Activated CD4-positive, alpha-beta T cell treated with anti-CD3 and anti-CD28 coated beads for 1 hour (primary cell): ENCODE results near the gene HSD17B12.
"Not testable (repeated sequence)": the region's sequence is repeated elsewhere in the genome, so short reads cannot be mapped to it uniquely, and the experiment has no call there.

Experiments used
- DNase-seq: peaks from one replicate; pipeline ENCODE4 v3.0.0-alpha.2; 2020

HSD17B12 gene

DNA sequence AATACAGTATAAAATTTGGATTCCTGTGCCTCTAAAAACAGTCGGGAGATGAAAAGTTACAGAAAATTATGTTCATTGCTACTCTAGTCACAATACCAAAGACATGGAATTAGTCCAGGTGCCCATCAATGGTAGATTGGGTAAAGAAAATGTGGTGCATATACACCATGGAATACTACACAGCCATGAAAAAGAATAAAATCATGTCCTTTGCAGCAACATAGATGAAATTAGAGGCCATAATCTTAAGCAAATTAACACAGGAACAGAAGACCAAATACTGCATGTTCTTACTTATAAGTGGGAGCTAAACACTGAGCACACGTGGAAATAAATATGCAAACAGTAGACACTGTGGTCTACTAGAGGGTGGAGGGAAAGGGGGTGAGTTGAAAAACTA is 67.6 kb downstream of the HSD17B12 start:
- DNase-seq: no peak

DNA sequence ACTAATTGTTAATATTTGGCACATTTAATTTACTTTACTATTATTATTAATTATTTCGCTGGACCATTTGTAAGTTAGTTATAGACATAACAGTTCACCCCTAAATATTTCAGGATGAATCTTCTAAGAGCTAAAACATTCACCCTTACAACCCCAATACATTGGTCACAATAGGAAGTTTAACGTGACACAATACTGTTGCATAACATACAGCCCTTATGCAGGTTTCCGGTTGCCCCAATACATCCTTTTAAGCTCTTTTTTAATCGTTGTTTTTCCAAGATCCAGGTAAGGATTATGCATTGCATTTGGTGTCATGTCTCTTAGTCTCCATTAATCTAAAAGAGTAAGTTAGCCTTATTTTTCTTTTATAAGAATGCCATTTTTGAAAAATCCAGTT is 71.2 kb downstream of the HSD17B12 start:
- DNase-seq: no peak

DNA sequence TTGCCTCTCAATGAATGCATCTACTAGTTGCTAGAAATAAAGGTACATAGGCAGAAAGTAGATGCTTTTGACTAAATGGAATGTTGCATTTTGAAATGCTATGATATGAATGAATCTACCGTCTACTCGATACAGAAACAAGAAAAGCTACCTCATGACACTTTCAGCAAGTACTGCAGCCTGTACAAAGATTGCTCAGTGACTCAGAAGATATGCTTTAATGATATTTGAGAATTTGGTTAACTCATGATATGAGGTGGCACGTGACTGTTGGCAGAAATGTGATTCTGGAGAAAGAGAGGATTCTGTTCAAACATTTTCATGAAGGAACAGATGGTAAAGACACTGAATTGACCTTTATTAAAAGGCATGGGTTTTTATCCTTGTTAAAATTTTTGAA is 76.0 kb downstream of the HSD17B12 start:
- DNase-seq: no peak

DNA sequence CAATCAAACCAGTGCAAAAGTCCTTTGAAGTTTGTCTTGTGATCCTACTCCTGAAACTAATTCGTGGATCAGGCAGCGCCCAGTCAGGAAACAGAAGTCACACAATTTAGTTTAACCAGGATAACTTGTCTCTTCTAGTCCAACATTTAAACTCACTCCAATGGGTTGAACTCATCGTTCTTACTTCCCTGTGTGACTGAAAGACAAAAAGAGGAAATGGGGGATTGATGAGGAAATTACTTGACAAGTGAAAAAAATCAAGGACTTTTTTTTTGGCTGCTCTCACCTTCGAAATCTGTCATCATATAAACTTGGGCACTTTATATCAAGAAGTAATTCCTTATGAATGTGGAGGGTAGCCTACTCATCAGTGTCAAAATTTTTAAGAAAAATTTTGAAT is 78.4 kb downstream of the HSD17B12 start:
- DNase-seq: no peak

DNA sequence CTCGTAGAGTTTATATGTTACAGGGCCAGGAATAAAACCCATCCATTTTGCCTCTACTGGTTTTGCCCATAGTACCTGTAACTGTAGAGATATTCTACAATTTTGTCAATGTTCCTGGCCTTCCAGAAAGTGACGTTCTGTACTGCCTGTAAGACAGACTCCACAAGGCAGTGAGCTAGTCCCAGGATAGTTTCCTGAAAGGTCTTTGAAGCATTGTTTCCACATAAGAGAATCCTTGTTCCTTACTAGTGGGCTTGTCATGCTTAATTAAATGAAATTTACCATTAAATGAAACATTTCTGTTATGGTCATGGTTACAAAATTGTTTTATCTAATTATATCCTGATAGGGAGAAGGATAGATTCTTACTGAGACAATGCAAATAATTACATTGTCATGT is 80.4 kb downstream of the HSD17B12 start:
- DNase-seq: no peak

DNA sequence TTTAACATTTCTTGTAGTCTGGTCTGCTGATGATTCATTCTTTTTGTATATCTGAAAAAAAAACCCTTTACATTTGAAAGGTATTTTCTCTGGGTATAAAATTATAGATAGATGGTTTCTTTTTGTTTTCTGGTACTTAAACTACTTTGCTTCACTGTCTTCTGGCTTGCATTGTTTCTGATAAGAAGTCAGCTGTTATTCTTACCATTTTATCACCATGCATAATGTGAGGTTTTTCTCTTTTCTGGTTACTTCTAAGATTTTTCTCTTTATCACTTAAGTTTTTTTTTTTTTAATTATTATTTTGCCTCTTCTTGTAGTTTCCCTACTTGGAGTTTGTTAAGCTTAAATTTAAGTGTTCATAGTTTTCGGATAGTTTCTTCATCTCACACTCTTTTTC is 84.7 kb downstream of the HSD17B12 start:
- DNase-seq: no peak

DNA sequence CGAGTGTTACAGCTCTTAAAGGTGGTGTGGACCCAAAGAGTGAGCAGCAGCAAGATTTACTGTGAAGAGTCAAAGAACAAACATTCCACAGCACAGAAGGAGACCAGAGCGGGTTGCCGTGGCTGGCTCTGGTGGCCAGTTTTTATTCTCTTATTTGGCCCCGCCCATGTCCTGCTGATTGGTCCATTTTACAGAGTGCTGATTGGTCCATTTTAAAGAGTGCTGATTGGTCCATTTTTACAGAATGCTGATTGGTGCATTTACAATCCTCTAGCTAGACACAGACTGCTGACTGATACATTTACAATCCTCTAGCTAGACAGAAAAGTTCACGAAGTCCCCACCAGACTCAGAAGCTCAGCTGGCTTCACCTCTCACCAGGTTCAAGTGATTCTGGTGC is 88.1 kb downstream of the HSD17B12 start:
- DNase-seq: not testable (repeated sequence)

DNA sequence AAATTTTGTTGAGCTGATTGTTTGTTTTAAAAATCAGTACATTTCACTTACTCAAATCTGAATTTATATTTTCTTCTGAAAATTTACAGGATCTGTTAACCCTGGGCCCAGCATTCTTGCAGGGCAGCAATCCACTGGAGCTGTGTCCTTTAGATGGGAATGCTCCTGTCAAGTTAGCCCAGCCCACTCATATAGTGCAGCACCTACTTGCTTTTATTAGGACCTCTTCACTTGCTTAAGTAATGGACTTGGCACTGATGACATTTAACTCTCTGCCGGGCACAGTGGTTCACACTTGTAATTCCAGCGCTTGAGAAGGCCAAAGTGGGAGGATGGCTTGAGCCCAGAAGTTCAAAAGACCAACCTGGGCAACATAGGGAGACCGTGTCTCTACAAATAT is 89.6 kb downstream of the HSD17B12 start:
- DNase-seq: no peak

DNA sequence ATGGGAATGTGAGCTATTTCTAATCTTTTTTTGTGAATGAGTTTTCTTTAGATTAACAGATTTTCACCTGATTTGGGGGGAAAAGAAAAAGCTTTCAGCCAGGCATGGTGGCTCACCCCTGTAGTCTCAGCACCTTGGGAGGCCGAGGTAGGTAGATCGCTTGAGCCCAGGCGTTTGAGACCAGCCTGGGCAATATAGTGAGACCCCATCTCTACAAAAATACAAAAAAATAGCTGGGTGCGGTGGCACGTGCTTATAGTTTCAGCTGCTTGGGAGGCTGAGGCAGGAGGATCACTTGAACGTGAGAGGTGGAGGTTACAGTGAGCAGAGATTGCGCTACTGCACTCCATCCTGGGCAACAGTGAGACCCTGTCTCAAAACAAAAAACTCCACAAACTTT is 92.2 kb downstream of the HSD17B12 start:
- no peak for DNase-seq

DNA sequence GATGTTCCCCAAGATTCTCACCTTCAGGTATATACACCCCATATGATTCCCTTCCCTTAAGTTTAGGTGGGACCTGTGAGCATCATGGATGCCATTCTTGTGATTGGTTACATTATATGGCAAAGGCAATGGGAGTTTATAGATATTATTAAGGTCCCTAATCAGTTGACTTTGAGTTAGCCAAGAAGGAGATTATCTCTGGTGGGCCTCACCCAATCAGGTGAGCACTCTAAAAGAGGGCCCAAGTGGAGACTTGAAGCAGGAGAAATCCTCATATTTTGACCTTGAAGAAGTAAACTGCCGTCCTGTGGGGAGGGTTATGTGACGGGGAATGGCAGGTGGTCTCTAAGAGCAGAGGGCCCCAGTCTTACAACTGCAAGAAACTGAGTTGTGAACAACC is 94.2 kb downstream of the HSD17B12 start:
- DNase-seq: no peak

DNA sequence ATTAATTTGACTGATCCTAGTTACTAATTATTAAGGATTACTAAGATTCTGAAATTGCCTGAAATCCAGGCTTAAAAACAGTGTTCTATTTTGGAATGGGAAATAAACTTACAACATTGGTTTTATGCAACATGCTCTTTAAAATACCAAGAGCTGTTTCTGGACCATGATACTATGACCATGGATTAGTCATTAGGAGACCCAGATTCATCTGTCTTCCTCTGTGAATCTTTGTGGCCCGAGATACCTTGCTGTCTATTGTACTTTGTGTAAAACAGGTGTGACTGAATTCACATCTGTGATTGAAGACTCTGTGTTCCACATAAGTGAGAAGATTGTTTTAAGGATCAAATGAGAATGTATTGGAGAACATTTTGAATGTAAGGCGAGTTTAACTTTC is 98.8 kb downstream of the HSD17B12 start:
- no peak for DNase-seq

DNA sequence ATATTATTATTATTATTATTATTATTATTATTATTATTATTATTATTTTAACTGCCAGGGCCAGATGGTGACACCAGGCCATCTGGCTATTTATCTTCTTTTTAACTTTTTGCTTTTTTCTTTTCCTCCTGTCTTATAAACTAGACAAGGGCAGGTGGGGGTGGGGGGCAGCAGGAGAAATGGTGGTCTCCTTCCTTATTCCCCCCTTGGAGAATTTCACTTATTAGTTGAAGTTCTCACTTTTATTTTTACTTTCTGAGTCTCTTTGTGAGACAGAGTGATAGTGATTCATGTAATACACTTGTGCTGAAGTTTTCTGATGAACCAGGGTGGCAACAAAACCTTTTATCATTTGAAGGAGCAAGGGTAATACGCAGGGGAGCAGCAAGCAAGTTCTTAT is 103.8 kb downstream of the HSD17B12 start:
- DNase-seq: no peak

DNA sequence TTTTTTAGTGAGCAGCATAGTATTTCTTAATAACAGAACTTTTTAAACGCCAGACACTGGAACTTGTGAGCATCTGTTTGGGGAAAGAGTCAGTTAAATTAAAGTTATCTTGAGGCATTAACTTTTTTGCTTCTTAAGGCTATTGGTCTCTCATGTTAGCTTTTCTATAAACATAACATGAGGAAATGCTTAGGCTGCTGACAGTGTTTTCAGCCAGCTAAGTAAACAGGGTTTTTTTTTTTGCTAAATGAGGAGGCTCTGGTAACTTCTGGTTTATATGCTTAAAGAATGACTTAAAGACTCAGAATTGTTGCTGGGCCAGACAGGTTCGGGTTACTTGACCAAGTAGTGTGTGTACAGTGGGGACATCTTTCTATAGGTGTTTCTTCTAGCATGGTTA is 104.3 kb downstream of the HSD17B12 start:
- no peak for DNase-seq

DNA sequence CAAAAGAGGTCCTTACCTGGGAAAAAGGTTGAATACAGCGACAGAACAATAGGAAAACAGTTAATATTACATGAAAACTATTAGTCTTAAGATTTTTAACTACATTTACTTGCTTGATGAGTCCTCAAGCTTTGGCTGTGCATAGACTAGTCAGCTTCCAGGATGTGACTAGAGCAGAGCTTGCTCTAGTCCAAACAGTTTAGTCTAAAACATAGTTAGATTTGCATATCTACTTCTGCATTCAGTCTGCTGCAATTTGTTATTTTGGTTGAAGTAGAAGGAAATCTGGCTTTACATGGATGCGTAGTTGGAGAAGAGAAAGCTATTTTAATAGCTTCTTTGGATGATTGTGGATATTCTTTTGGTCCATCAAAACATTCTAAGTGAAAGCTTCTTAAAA is 104.8 kb downstream of the HSD17B12 start:
- no peak for DNase-seq

DNA sequence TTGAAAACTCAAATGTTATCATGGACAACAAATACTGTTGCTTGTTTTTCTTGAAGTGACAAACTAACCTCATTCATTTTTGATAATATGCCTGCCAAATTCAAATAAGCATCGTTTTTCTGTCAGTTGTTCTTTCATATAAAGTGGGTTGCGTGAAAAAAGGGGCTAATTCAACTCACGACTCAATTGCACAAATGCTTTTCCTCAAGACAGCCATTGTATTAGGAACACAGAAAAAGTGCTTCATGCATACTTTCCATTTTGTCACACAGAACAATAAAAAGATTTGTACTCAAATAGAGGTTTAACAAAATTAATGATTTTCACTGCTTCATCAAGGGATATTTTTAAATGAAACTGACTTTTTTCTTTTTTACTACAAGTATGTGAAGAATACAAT is 105.5 kb downstream of the HSD17B12 start:
- no peak for DNase-seq

DNA sequence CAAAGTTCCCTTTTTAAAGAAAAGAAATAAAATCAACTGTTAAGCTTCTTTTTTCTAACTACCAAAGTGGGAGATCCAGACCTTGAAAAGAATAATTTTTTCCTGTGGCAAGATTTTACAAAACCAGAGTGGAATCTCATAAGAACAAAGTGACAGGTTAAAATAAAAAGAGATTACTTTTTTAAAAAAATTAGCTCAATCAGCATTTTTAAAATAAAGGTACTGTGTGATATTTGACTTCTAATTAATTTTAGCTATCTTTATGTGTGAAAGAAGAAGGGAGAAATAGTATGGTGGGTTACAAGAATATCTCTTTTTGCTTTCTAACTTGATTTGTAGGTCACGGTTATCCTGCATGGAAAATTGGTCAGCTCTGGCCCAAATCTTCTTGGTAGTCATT is 107.3 kb downstream of the HSD17B12 start:
- DNase-seq: no peak

DNA sequence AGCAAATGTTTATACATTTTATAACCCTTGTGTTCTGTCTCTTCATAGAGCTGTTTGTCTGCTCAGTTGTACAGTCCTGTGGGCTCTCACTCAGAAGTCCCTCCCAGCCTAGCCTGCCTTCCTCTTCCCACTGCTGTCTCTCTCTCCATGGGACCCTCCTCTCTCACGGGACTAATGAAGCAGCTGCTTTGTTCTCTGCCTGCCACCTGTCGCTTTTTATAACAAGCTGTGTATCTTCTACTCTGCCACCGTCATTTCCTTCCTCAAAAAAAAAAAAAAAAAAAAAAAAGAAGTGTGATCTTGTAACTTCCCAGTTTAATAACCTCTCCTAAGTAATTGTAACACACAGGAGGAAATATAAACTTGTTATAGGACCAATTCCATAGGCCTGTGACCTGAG is 107.9 kb downstream of the HSD17B12 start:
- no peak for DNase-seq

DNA sequence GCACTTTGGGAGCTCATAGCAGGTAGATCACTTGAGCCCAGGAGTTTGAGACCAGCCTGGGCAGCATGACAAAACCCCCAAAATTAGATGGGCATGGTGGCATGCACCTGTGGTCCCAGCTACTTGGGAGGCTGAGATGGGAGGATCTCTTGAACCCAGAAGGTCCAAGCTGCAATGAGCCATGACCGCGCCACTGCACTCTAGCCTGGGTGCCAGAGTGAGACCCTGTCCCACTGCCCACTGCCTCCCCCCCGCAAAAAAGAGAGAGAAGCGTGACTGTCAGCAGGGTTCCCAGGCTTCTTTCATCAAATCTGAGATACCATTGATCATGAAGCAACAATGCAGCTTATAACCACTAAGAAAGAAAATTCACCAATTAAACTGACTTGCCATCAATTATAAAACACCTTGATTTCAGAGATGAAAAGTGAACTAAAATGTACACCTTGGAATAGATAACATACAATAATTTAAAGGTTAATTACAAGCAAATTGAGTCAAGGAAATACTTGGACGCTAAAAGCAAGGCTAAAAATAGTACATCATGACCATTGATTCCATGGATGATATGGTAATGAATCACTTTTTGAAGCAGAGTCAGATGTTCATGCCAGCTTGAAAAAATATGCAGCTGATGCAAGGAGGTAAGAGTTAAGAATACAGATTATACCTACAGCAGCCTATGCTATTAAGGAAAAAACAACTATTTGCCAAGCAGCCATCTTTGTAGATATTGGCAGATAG is 109.3 kb downstream of the HSD17B12 start:
- DNase-seq: no peak

DNA sequence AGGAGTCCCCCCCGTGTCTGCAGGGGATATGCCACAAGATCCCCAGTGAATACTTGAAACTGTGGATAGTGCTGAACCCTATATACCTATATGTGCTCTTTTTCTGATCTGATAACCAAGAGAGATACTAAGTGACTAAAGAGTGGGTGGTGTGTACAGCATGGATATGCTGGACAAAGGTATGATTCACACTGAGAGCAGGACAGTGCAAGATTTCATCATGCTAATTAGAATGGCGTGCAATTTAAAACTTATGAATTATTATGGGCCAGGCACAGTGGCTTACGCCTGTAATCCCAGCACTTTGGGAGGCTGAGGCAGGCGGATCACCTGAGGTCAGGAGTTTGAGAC is 109.9 kb downstream of the HSD17B12 start:
- no peak for DNase-seq

DNA sequence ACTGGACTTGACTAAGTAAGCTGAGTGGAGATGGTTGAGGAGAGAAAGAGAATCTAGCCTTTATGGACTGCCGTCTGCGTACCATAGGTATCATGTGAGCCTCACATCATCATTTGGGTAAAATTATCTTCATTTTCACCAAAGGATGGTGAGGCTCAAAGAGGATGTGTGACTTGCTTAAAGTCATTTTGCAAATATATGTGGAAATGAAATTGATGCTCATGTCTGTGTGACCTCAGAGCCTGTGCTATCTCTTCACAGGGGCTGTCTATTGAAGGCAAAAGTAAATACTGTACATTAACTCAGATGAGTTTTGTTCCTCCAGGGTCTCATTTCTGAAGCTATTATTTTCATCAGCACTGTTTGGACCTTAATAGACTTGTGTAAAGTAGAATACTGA is 116.8 kb downstream of the HSD17B12 start:
- no peak for DNase-seq

DNA sequence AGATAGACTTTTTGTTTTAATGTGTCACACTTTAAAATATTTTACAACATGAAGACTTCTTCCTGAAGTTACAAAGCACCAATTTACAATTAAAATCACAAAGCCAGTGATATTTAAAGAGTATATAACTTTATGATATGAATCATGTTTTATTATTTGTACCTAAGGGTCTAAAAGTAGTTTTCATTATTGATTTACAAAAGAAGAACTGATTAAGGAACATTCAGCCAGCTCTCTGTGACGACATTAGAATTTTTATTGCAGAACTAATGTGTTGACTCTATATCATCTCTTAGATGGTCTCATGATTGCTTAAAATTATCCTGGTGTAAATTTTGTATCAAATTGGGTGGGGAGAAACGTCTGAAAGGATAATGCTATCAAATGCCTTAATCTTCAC is 117.3 kb downstream of the HSD17B12 start:
- DNase-seq: no peak

DNA sequence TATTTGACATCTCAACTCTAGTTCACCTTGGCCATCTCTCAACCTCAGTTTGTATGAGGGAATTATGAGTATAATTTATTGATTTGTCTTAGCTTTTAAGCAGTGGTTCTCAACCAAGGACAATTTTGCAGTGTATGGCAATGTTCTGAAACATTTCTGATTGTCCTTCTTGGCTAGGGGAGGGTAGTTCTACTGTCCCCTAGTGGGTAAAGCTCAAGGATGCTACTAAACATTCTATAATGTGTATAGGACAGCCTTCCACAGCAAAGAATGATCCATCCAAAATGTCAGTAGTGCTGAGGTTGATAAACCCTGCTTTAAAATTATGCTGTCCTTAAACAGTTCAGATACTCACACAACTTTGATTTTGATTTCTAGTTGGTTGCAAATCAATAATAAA is 122.0 kb downstream of the HSD17B12 start:
- no peak for DNase-seq

DNA sequence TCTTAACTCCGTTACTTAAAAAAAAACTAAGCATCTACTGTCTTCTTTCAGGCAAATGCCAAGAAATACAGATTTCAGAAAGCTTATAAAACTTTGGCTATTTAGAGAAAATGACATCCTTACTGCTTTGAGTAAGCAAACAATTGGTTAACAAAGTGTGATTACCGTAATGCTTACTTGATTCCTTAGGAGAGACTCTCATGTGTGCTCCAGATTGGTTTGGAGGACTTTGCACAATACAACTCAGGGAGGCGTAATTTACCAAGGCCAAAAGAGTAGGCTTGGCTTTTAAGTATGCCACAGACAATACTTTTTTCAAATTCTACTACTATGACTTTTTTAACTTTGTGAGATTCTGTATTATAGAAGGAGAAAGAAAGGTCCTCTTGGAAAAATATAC is 123.2 kb downstream of the HSD17B12 start:
- DNase-seq: no peak

DNA sequence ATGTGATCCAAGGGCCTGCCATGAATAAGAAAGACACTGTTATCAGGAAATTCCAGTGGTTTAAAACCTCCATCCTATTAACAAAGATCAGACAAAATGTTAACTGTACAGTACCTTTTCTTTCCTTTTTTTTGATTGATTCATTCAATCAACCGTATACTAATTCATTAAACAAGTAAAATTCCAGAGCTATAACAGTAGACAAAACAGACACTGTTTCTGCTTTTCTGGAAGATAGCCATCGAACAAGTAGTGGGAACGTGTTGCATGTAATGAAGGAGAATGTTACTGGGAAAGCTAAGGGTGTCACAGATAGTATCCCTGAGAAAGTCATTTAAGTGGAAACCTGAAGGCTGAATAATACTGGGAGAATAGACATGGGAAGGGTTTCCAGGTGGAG is 126.4 kb downstream of the HSD17B12 start:
- no peak for DNase-seq

DNA sequence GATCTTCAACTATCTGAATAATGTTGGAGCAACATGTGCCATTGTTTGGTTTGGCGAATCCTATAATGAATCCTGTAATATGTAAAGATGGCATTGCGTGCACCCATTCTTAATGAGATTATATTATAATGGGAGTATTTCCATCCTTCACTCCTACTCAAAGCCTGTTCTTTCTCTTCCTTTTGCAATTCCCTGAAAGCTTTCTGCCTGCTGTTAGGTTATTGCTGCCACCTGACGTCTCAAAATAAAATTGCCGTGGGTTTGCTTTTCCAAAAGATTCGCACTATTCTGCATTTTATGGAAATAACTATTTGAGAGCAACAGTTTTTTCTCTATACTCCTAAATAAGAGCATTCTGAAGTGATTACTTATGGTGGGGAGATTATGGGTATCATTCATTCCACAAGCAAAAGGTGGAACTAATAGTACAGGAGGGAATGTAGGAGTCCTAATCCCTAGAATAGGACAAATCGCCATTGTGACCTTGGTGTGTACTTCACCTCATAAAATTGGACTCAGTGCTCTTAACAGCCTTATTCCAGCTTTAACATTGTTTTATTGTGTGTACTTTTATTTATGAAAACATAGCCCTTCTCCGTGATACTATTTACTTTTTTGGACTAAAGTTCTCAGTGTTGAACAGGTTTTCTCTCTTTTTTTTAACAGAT is 130.5 kb downstream of the HSD17B12 start:
- DNase-seq: no peak
